A673 (cell line): ENCODE data around the gene STRIP1.

Source experiments
- CTCF ChIP-seq: fragments of 300-800, 200-600 bp; sonication (generic); conservative IDR thresholded peaks from 2 replicates; pipeline ENCODE4 v1.5.1; 2017; ENCODE audit warnings: low read depth, mild to moderate bottlenecking, antibody characterized with exemption, low read length, moderate library complexity, mixed read lengths
- EZH2 ChIP-seq: fragments of 200-600 bp; sonication (generic); IDR thresholded peaks from 2 replicates; pipeline ENCODE4 v1.6.1; 2017; ENCODE audit warnings: borderline replicate concordance, low read depth, mild to moderate bottlenecking, mixed read lengths, antibody characterized with exemption, low read length; ENCODE audit not compliant: poor library complexity, severe bottlenecking

GRCh38 chr1:110064576-110065337, 30.3 kb downstream of the STRIP1 start:
- TF ChIP-seq CTCF (no peak), EZH2 (no peak)
